Measurements from ENCODE around the gene FBXO24.

Gene FBXO24

GRCh38 chr7:100574362-100575205, 11.5 kb upstream of the FBXO24 start:
- no peak overlapping the region for H3K4me3 ChIP-seq (ENCODE audit: control insufficient read depth, low read depth, low read length)
- no peak for DNase-seq (ENCODE audit: low read depth)
- no peak for TF ChIP-seq CTCF (IDR thresholded peaks at IDR 0.05; ENCODE audit: control insufficient read depth, insufficient read depth, low read depth, low read length, missing control alignments)

GRCh38 chr7:100575206-100575631, 10.9 kb upstream of the FBXO24 start:
- no peak overlapping the region for H3K4me3 ChIP-seq (ENCODE audit: control insufficient read depth, low read depth, low read length)
- DNase-seq (ENCODE audit: low read depth) = no peak
- no peak for TF ChIP-seq CTCF (IDR thresholded peaks at IDR 0.05; ENCODE audit: control insufficient read depth, insufficient read depth, low read depth, low read length, missing control alignments)

- no peak for DNase-seq (ENCODE audit: low read depth)
- no peak for TF ChIP-seq CTCF (IDR thresholded peaks at IDR 0.05; ENCODE audit: control insufficient read depth, insufficient read depth, low read depth, low read length, missing control alignments)
- no peak overlapping the region for H3K4me3 ChIP-seq (ENCODE audit: control insufficient read depth, low read depth, low read length)
Measured at GRCh38 chr7:100575746-100576383, 10.3 kb upstream of the FBXO24 start.

GRCh38 chr7:100576384-100576993, 9.6 kb upstream of the FBXO24 start:
- no peak for DNase-seq (ENCODE audit: low read depth)
- H3K4me3 ChIP-seq (ENCODE audit: control insufficient read depth, low read depth, low read length) = no peak overlapping the region
- no peak for TF ChIP-seq CTCF (IDR thresholded peaks at IDR 0.05; ENCODE audit: control insufficient read depth, insufficient read depth, low read depth, low read length, missing control alignments)

- DNase-seq (ENCODE audit: low read depth) = no peak
- no peak overlapping the region for H3K4me3 ChIP-seq (ENCODE audit: control insufficient read depth, low read depth, low read length)
- no peak for TF ChIP-seq CTCF (IDR thresholded peaks at IDR 0.05; ENCODE audit: control insufficient read depth, insufficient read depth, low read depth, low read length, missing control alignments)
Measured at GRCh38 chr7:100577103-100577502, 9.0 kb upstream of the FBXO24 start.

GRCh38 chr7:100577507-100577906, 8.6 kb upstream of the FBXO24 start:
- no peak for TF ChIP-seq CTCF (IDR thresholded peaks at IDR 0.05; ENCODE audit: control insufficient read depth, insufficient read depth, low read depth, low read length, missing control alignments)
- no peak overlapping the region for H3K4me3 ChIP-seq (ENCODE audit: control insufficient read depth, low read depth, low read length)
- no peak for DNase-seq (ENCODE audit: low read depth)

All from AG09309 (cell line).